Measurements from ENCODE around the gene CBFB.

DNA sequence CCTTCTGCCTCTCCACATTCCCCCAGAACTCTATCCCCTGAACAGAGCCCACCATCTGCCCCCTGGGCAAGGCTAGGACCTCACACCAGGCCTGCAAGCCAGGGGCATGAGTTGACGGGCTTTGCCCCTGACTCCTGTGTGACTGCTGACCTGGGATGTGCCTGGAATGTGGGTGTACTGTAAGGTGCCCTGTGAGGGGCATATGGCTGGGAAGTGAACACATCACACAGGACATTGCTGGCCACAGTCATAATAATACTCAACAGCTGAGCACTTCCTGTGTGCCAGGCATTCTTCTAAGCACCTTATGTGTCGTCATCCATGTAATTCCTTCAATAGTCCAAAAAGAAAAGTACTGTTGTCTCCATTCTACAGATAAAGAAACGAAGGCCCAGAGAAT is 27.2 kb upstream of the CBFB start:
- TF ChIP-seq CTCF (IDR thresholded peaks at IDR 0.05; ENCODE audit: low read depth, low read length) (no peak), EZH2phosphoT487 (IDR thresholded peaks at IDR 0.05; ENCODE audit: low read depth) (no peak)

All from OCI-LY3 (cell line).